H9 (cell line): ENCODE results near the gene FDX2. TPM values are rescaled to one million over a fixed set of nuclear protein-coding genes. Genes with fewer than 3 reads are reported as not detected.

Experiments used
- DNase-seq: peaks from one replicate; pipeline ENCODE4 v3.0.0-alpha.2; 2017
- H2AFZ ChIP-seq: one replicate; pipeline ENCODE4 v1.6.1; 2013; ENCODE audit warnings: mild to moderate bottlenecking, low read length, control low read depth, moderate library complexity
- H2AK5ac ChIP-seq: 2 replicates; pipeline ENCODE4 v1.6.1; 2013; ENCODE audit warnings: low read length, control low read depth, mixed read lengths; ENCODE audit not compliant: insufficient read length
- H2BK120ac ChIP-seq: one replicate; pipeline ENCODE4 v1.6.1; 2013; ENCODE audit warnings: low read depth, mild to moderate bottlenecking, low read length, control low read depth, inconsistent platforms; ENCODE audit not compliant: poor library complexity, severe bottlenecking
- H2BK12ac ChIP-seq: 2 replicates; pipeline ENCODE4 v1.6.1; 2013; ENCODE audit warnings: low read length, control low read depth, mixed read lengths, low read depth; ENCODE audit not compliant: insufficient read length
- H2BK15ac ChIP-seq: 2 replicates; pipeline ENCODE4 v1.6.1; 2013; ENCODE audit warnings: low read depth, low read length, control low read depth
- H2BK20ac ChIP-seq: one replicate; pipeline ENCODE4 v1.6.1; 2013; ENCODE audit warnings: low read depth, mild to moderate bottlenecking, low read length, control low read depth, inconsistent platforms; ENCODE audit not compliant: poor library complexity, severe bottlenecking
- H2BK5ac ChIP-seq: 2 replicates; pipeline ENCODE4 v1.6.1; 2013; ENCODE audit warnings: low read length, control low read depth, mixed read lengths; ENCODE audit not compliant: insufficient read length
- H3K14ac ChIP-seq: 2 replicates; pipeline ENCODE4 v1.6.1; 2013; ENCODE audit warnings: low read length, control low read depth; ENCODE audit not compliant: insufficient read depth
- H3K18ac ChIP-seq: 2 replicates; pipeline ENCODE4 v1.6.1; 2013; ENCODE audit warnings: low read depth, mild to moderate bottlenecking, mixed read lengths, low read length, control low read depth; ENCODE audit not compliant: insufficient read length
- H3K23ac ChIP-seq: 2 replicates; pipeline ENCODE4 v1.6.1; 2013; ENCODE audit warnings: low read length, control low read depth, mixed read lengths, low read depth; ENCODE audit not compliant: insufficient read length
- H3K23me2 ChIP-seq: 2 replicates; pipeline ENCODE4 v1.6.1; 2013; ENCODE audit warnings: low read depth, mild to moderate bottlenecking, mixed read lengths, low read length, control low read depth; ENCODE audit not compliant: insufficient read length, poor library complexity, severe bottlenecking
- H3K27ac ChIP-seq: 2 replicates; pipeline ENCODE4 v1.5.1; 2013; ENCODE audit warnings: low read length, control low read depth, mixed read lengths, low read depth; ENCODE audit not compliant: insufficient read length
- H3K27me3 ChIP-seq: 2 replicates; pipeline ENCODE4 v1.6.1; 2013; ENCODE audit warnings: low read length, control low read depth, inconsistent platforms; ENCODE audit not compliant: insufficient read depth
- H3K4ac ChIP-seq: 2 replicates; pipeline ENCODE4 v1.6.1; 2013; ENCODE audit warnings: low read depth, mild to moderate bottlenecking, control low read depth, inconsistent platforms, low read length, moderate library complexity
- H3K4me1 ChIP-seq: 2 replicates; pipeline ENCODE4 v1.6.1; 2013; ENCODE audit warnings: low read length, control low read depth, inconsistent platforms; ENCODE audit not compliant: insufficient read depth
- H3K4me2 ChIP-seq: 2 replicates; pipeline ENCODE4 v1.6.1; 2013; ENCODE audit warnings: low read length, control low read depth, mixed read lengths; ENCODE audit not compliant: insufficient read length, insufficient read depth
- H3K56ac ChIP-seq: 2 replicates; pipeline ENCODE4 v1.6.1; 2013; ENCODE audit warnings: low read depth, mild to moderate bottlenecking, mixed read lengths, low read length, control low read depth; ENCODE audit not compliant: insufficient read length
- H3K79me1 ChIP-seq: 2 replicates; pipeline ENCODE4 v1.6.1; 2013; ENCODE audit warnings: low read depth, mild to moderate bottlenecking, moderate library complexity, low read length, control low read depth, inconsistent platforms; ENCODE audit not compliant: insufficient read depth, poor library complexity, severe bottlenecking
- H3K79me2 ChIP-seq: 2 replicates; pipeline ENCODE4 v1.6.1; 2013; ENCODE audit warnings: low read length, control low read depth, inconsistent platforms; ENCODE audit not compliant: insufficient read depth
- H3K9ac ChIP-seq: 2 replicates; pipeline ENCODE4 v1.6.1; 2013; ENCODE audit warnings: low read length, control low read depth, mixed read lengths; ENCODE audit not compliant: insufficient read length; ENCODE audit errors: extremely low read depth
- H3K9me3 ChIP-seq: one replicate; pipeline ENCODE4 v1.6.1; 2013; ENCODE audit warnings: low read depth, low read length, inconsistent platforms; ENCODE audit not compliant: control insufficient read depth
- H3T11ph ChIP-seq: one replicate; pipeline ENCODE4 v1.6.1; 2013; ENCODE audit warnings: mild to moderate bottlenecking, low read length, control low read depth, inconsistent platforms
- H4K20me1 ChIP-seq: one replicate; pipeline ENCODE4 v1.6.1; 2013; ENCODE audit not compliant: control insufficient read depth, insufficient read length, insufficient read depth
- H4K5ac ChIP-seq: 2 replicates; pipeline ENCODE4 v1.6.1; 2013; ENCODE audit warnings: low read depth, mild to moderate bottlenecking, mixed read lengths, low read length, control low read depth; ENCODE audit not compliant: insufficient read length
- H4K8ac ChIP-seq: replicated peaks from 2 replicates; pipeline ENCODE4 v1.6.1; 2013; ENCODE audit warnings: low read length, control low read depth, mixed read lengths, low read depth; ENCODE audit not compliant: insufficient read length
- H4K91ac ChIP-seq: 2 replicates; pipeline ENCODE4 v1.6.1; 2013; ENCODE audit warnings: low read depth, mild to moderate bottlenecking, moderate library complexity, mixed read lengths, low read length, control low read depth; ENCODE audit not compliant: insufficient read length
- H3K27ac Mint-ChIP-seq, 3 experiments: 2 replicates in 2 of 3; 3 replicates in 1 of 3; pipeline ENCODE4 v1.8.0; 2020 to 2021; ENCODE audit warnings: mixed read lengths in 3 of 3, mild to moderate bottlenecking in 1 of 3, moderate library complexity in 1 of 3
- H3K27me3 Mint-ChIP-seq: 2 replicates; pipeline ENCODE4 v1.8.0; 2021; ENCODE audit warnings: low read depth, mild to moderate bottlenecking, moderate library complexity, mixed read lengths
- H3K36me3 Mint-ChIP-seq, 3 experiments: 2 replicates in 2 of 3; 3 replicates in 1 of 3; pipeline ENCODE4 v1.8.0; 2020 to 2021; ENCODE audit warnings: low read depth in 3 of 3, mixed read lengths in 3 of 3; ENCODE audit not compliant: insufficient read depth in 1 of 3
- H3K4me1 Mint-ChIP-seq, 2 experiments: 2 replicates each; pipeline ENCODE4 v1.8.0; 2020; ENCODE audit warnings: mixed read lengths in 2 of 2
- H3K4me3 Mint-ChIP-seq, 2 experiments: 2 replicates in 1 of 2; 3 replicates in 1 of 2; pipeline ENCODE4 v1.8.0; 2020 to 2021; ENCODE audit warnings: mild to moderate bottlenecking in 2 of 2, mixed read lengths in 2 of 2, moderate library complexity in 1 of 2
- H3K9me3 Mint-ChIP-seq, 2 experiments: 2 replicates in 1 of 2; 3 replicates in 1 of 2; pipeline ENCODE4 v1.8.0; 2020; ENCODE audit warnings: mild to moderate bottlenecking in 2 of 2, mixed read lengths in 2 of 2, moderate library complexity in 1 of 2
- WGBS: extraction: QIAGEN DNeasy Blood & Tissue Kit; methylation state at CpG from one replicate; pipeline ENCODE4 v1.1.7; 2013; ENCODE audit warnings: missing lambda C conversion rate, low lambda C conversion rate, mixed read lengths; ENCODE audit not compliant: insufficient read length; ENCODE audit errors: extremely low coverage; 5-methylcytosine and 5-hydroxymethylcytosine counted together
- total RNA-seq: library from RNA; stranded (reverse); gene quantifications from 2 replicates; pipeline ENCODE4 v1.2.1, GENCODE V29; 2021
- TF ChIP-seq, protein P1 (sequence below): fragments of 200-600 bp; sonication (generic); conservative IDR thresholded peaks from 3 replicates; pipeline ENCODE4 v1.8.0; 2021; ENCODE audit warnings: antibody characterized with exemption, mild to moderate bottlenecking

Gene FDX2
- total RNA-seq, 1 experiment from 2014 or later = 27.7 TPM

DNA sequence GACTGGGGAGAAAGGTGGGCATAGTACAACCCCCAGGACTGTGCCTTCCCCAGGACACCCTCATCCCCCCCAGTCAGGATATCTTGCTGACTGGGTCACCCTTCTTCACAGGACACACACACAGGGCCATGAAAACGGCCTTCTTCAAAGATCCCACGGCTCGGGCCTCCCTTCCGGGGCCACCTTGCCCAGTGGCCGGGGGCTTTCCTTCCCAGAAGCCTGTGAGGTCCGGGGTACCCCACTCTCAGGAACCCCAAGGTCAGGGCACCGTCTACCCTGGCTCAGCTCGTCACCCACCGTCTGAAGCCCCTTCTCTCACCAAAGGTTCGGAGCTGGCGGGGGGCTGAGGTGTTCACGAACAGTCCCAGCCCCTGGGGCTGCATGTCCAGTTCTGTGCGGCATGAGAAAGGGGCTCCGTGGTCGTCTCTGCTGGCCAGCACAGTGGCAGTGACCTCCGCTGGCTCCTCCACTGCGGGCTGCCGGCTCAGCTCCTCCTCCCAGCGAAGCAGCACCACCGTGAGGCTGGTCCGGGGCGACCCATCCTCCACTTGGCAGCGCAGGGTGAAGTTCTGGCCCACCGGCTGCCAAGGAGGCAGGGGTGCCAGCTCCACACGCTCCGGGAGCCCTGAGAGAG lies 19.7 kb upstream of the FDX2 start:
- H3K56ac ChIP-seq = no peak overlapping the region
- WGBS = no CpG with 5 or more reads among the region's 26 CpGs
- no peak overlapping the region for H4K8ac ChIP-seq
- Mint-ChIP-seq H3K4me1 (peaks cover 33 to 34% of the 10 kb centered on the region in 2 experiments), H3K36me3 (peaks cover 0 to 13% (median 1%) of the 10 kb centered on the region in 3 experiments; a peak in 5 of 7 replicates), H3K27ac (no peak overlapping the region; a peak in 1 of 7 replicates), H3K27me3 (no peaks in the 10 kb centered on the region; the same call in 1 of the 2 replicates), H3K4me3 (no peak overlapping the region), H3K9me3 (no peaks in the 10 kb centered on the region; a peak in 2 of 5 replicates)
- no peak overlapping the region for H3K9ac ChIP-seq
- no peak overlapping the region for H4K5ac ChIP-seq
- H2BK5ac ChIP-seq = no peak overlapping the region
- H3K27ac ChIP-seq = no peak overlapping the region
- H2BK120ac ChIP-seq = no peak overlapping the region
- no peak overlapping the region for H2BK15ac ChIP-seq
- H2AFZ ChIP-seq = no peak overlapping the region
- H4K91ac ChIP-seq = no peak overlapping the region
- H3K9me3 ChIP-seq = no peaks in the 10 kb centered on the region
- peak overlapping the region; percentile 91 for H3K4me2 ChIP-seq
- peak; percentile 52 for DNase-seq
- no peak overlapping the region for H2AK5ac ChIP-seq
- H3K23me2 ChIP-seq = peaks cover 24% of the 10 kb centered on the region
- no peak overlapping the region for H3T11ph ChIP-seq
- no peak overlapping the region for H2BK20ac ChIP-seq
- H3K79me1 ChIP-seq = peaks cover 4% of the 10 kb centered on the region
- H3K18ac ChIP-seq = no peak overlapping the region
- peaks cover 6% of the 10 kb centered on the region; the same call in 1 of the 2 replicates for H3K4me1 ChIP-seq
- H3K27me3 ChIP-seq = no peaks in the 10 kb centered on the region; the same call in 1 of the 2 replicates
- H3K14ac ChIP-seq = no peak overlapping the region
- no peak overlapping the region for H2BK12ac ChIP-seq
- TF ChIP-seq, protein P1, sequence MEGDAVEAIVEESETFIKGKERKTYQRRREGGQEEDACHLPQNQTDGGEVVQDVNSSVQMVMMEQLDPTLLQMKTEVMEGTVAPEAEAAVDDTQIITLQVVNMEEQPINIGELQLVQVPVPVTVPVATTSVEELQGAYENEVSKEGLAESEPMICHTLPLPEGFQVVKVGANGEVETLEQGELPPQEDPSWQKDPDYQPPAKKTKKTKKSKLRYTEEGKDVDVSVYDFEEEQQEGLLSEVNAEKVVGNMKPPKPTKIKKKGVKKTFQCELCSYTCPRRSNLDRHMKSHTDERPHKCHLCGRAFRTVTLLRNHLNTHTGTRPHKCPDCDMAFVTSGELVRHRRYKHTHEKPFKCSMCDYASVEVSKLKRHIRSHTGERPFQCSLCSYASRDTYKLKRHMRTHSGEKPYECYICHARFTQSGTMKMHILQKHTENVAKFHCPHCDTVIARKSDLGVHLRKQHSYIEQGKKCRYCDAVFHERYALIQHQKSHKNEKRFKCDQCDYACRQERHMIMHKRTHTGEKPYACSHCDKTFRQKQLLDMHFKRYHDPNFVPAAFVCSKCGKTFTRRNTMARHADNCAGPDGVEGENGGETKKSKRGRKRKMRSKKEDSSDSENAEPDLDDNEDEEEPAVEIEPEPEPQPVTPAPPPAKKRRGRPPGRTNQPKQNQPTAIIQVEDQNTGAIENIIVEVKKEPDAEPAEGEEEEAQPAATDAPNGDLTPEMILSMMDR = no peak
- H4K20me1 ChIP-seq = no peaks in the 10 kb centered on the region
- no peak overlapping the region for H3K4ac ChIP-seq
- peaks cover 8% of the 10 kb centered on the region; the same call in 1 of the 2 replicates for H3K79me2 ChIP-seq
- H3K23ac ChIP-seq = no peak overlapping the region
